ENCODE measurements around the gene NSD2.
"Not testable (repeated sequence)": the region's sequence is repeated elsewhere in the genome, so short reads cannot be mapped to it uniquely, and the experiment has no call there.

NSD2 gene

DNA sequence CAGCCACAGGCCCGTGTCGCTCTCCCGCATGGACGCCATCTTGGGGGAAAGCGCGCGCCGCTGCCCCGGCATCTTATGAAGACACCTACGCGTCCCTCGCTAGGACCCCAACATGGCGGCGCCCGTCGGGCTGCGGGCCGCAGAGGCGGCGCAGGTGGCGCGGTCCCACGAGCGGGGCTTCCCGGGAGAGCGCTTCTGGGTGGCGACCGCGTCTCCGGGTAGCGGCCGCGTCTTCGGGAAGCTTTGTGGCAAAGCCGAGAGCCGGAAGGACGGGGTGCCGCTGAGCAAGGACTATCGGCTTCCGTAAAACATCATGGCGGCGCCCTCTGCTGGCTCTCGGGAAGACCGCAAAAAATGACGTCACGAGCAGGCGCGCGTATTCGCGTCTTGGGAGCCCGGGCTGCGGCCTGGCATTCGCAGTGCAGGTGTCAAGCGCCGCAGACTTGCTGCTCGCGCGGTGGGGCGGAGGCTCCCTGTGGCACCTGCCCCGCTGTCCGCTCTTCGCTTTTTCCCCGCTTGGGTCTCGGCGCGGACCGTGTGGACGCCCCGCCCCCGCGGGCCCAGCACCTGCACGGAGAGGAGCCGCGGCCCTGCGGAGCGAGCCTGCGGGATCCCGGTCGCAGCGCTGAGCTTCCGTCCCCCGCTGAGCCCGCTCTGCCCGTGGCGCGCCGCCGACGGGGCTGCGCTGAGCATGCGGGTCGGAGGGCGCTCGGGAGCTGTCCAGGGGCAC is 137.9 kb downstream of the NSD2 start, which contains the start of gene NELFA:
Gene NELFA (minus strand): TSS at position 54 of the 730 bp plus-strand sequence. CDS start 15 bp downstream, at position 39.
- peak; percentile 94 for DNase-seq (ENCODE audit: low spot score)
- peak within 1 kb of the TSS; percentile 92 to 94 for H3K27ac ChIP-seq
- peak within 1 kb of the TSS; percentile 96 for H3K4me3 ChIP-seq
- TF ChIP-seq, protein P1, sequence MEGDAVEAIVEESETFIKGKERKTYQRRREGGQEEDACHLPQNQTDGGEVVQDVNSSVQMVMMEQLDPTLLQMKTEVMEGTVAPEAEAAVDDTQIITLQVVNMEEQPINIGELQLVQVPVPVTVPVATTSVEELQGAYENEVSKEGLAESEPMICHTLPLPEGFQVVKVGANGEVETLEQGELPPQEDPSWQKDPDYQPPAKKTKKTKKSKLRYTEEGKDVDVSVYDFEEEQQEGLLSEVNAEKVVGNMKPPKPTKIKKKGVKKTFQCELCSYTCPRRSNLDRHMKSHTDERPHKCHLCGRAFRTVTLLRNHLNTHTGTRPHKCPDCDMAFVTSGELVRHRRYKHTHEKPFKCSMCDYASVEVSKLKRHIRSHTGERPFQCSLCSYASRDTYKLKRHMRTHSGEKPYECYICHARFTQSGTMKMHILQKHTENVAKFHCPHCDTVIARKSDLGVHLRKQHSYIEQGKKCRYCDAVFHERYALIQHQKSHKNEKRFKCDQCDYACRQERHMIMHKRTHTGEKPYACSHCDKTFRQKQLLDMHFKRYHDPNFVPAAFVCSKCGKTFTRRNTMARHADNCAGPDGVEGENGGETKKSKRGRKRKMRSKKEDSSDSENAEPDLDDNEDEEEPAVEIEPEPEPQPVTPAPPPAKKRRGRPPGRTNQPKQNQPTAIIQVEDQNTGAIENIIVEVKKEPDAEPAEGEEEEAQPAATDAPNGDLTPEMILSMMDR (IDR thresholded peaks at IDR 0.05), result no peak

DNA sequence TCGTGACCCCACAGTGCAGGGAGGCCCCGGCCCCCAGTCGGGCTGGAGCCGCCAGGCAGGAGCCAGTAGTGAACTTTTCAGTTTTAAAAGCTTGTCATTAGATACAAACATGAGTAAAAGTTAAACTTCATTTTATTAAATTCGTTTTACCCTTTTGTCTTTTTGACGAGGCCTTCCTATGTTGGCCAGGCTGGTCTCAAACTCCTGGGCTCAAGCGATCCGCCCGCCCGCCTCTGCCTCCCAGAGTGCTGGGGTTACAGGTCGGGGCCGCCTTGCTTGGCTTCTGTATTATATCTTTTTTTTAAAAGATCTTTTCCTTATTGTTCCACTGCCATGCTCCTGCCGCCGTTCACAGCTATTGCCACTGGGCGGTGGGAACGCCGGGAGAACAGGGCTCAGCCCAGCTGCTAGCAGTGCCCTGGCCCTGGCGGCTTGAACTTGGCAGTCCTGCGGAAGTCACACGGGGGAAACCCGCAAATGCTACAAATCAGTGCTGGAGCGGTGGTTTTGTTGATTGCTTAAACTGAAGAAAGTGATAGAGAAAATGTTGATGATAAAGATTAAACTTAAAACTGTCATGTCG is 138.5 kb downstream of the NSD2 start:
- TF ChIP-seq, protein P1 (IDR thresholded peaks at IDR 0.05), result no peak
- peak overlapping the region; percentile 96 for H3K4me3 ChIP-seq
- DNase-seq (ENCODE audit: low spot score), result no peak
- peak overlapping the region; percentile 92 to 94 for H3K27ac ChIP-seq

DNA sequence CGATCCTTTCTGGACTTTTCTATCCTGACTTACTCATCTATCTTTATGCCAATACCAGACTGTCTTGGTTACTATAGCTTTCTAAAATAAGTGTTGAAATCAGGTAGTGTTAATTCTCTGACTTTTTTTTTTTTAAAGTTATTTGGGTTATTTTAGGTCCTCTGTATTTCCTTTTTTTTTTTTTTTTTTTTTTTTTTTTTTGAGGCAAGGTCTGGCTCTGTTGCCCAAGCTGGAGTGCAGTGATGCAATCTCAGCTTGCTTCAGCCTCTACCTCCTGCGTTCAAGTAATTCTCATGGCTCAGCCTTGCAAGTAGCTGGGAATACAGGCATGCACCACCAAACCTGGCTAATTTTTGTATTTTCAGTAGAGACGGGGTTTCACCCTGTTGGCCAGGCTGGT is 140.4 kb downstream of the NSD2 start:
- Histone ChIP-seq H3K27ac (no peak overlapping the region), H3K4me3 (no peak overlapping the region)
- TF ChIP-seq, protein P1 (IDR thresholded peaks at IDR 0.05), result no peak
- DNase-seq (ENCODE audit: low spot score), result no peak

DNA sequence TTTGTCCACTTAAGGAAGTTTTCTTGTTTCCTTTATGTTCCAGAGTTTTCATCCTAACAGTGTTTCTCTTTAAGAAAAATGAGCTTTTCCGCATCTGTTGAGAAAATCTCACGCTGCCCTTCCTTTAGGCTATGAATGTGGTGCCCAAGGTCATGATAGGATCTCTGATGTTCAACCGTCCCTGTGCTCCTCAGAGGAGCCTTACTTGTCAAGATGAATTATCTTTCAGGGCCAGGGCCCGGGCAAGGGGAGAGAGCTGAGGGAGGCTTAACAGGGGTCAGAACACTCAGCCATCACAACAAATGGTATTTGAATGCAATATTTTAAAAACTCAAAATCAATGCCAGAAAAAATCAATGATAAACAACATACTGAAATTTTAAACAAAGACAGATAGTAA is 143.8 kb downstream of the NSD2 start:
- Histone ChIP-seq H3K4me3 (no peak overlapping the region), H3K27ac (no peak overlapping the region)
- no peak for DNase-seq (ENCODE audit: low spot score)
- TF ChIP-seq, protein P1 (IDR thresholded peaks at IDR 0.05), result no peak

DNA sequence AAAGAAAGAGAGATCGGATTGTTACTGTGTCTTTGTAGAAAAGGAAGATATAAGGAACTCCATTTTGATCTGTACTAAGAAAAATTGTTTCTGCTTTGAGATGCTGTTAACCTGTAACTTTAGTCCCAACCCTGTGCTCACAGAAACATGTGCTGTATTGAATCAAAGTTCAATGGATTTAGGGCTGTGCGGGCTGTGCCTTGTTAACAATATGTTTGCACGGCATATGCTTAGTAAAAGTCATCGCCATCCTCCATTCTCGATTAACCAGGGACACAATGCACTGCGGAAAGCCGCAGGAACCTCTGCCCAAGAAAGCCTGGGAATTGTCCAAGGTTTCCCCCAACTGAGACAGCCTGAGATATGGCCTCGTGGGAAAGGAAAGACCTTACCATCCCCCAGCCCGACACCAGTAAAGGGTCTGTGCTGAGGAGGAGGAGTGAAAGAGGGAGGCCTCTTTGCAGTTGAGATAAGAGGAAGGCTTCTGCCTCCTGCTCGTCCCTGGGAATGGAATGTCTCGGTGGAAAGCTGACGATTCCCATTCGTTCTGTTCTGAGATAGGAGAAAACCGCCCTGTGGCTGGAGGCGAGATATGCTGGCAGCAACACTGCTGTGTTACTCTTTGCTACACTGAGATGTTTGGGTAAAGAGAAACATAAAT is 150.3 kb downstream of the NSD2 start:
- not testable (repeated sequence) for H3K27ac ChIP-seq; DNase-seq (ENCODE audit: low spot score)
- H3K4me3 ChIP-seq, result peak overlapping the region; percentile 34

GRCh38 chr4:2024683-2025082 is 153.5 kb downstream of the NSD2 start:
- no peak for DNase-seq (ENCODE audit: low spot score)
- Histone ChIP-seq H3K4me3 (no peak overlapping the region), H3K27ac (no peak overlapping the region)
- TF ChIP-seq, protein P1 (IDR thresholded peaks at IDR 0.05), result no peak

DNA sequence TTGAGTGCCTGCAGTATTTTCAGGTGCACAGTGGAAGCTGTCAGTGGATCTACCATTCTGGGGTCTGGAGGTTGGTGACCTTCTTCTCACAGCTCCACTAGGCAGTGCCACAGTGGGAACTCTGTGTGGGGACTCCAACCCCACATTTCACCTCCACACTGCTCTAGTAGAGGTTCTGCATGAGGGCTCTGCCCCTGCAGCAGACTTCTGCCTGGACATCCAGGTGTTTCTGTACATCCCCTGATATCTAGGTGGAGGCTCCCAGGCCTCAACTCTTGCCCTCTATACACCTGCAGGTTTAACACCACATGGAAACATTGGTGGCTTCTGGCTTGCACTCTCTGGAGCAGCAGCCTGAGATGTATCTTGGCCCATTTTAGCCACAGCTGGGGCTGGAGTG is 154.6 kb downstream of the NSD2 start:
- TF ChIP-seq, protein P1 (IDR thresholded peaks at IDR 0.05), result no peak
- no peak overlapping the region for H3K4me3 ChIP-seq
- no peak overlapping the region for H3K27ac ChIP-seq
- DNase-seq (ENCODE audit: low spot score), result no peak

- DNase-seq (ENCODE audit: low spot score); H3K4me3 ChIP-seq; H3K27ac ChIP-seq: not testable (repeated sequence)
Observed at GRCh38 chr4:2027120-2027519, 155.9 kb downstream of the NSD2 start.

DNA sequence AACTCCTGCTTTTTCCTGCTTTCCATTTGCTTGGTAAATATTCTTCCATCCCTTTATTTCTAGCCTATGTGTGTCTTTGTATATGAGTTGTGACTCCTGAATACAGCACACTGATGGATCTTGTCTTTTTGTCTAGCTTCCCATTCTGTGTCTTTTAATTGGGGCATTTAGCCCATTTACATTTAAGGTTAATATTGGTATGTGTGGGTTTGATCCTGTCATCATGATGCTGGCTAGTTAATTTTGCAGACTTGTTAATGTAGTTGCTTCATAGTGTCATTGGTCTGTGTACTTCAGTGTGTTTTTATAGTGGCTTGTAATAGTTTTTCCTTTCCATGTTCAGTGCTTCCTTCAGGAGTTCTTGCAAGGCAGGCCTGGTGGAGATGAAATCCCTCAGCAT is 160.0 kb downstream of the NSD2 start:
- not testable (repeated sequence) for DNase-seq (ENCODE audit: low spot score); H3K4me3 ChIP-seq; H3K27ac ChIP-seq

All from coronary artery (tissue), 2 donors.